AG20443 (cell line): ENCODE results near the gene GEMIN2.
"Not testable (repeated sequence)": the region's sequence is repeated elsewhere in the genome, so short reads cannot be mapped to it uniquely, and the experiment has no call there.

Experiments
- DNase-seq: peaks from one replicate; pipeline ENCODE4 v3.0.0; 2012; ENCODE audit warnings: low spot score, mixed read lengths

GEMIN2 gene

GRCh38 chr14:39113685-39114072, 444 bp upstream of the GEMIN2 start:
- no peak for DNase-seq

DNA sequence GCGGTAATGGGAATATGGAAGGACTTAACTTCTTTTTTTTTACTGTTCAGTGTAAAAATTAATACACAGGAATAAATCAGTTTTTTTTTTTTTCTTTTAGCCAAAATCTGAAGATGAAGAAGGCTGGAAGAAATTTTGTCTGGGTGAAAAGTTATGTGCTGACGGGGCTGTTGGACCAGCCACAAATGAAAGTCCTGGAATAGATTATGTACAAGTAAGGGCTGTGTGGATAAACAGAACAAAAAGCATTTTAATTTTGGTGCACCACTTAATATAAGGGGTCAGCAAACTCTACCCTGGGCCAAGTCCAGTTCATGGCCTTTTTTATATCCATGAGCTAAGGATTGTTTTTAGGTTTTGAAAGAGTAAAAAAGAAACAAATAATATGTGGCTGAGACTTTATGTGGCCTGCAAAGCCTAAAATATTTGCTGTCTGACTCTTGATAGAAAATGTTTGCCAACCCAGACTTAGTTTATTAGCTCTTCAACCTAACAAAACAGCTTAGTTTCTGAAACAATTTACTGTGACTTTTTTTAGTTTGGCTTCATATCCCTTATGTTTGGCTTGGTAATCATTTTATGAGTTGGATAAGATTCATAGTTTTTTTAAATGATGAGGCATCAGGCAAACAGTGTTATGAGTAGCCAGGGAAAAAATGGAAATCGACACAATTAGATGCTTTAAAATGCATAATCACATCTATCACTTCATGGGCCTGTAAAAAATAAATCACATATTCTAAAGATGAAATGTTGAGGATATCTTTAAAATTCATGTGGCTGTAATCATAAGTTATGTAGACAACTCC, 8.4 kb downstream of the GEMIN2 start:
- DNase-seq = no peak

GRCh38 chr14:39137835-39138234, 23.7 kb downstream of the GEMIN2 start:
- not testable (repeated sequence) for DNase-seq

DNA sequence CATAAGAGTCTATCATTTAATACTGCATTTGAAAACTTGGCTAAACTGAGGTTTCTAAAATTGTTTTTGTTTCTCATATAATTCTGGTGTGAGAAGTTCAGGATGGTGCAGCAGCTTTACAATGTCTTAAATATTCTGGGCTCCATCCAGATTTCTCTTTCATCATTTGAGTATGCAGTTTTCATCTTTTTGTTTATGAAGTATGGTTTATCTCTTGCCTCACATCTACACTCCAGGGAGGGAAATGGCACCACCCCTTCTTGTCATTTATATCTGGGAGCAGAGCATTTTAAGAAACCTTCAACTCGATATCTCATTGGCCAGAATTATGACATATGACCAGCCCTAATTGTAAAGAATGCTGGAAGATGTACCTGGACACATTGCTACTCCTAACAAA, 24.3 kb downstream of the GEMIN2 start:
- no peak for DNase-seq

- DNase-seq = no peak
Measured at GRCh38 chr14:39140170-39140569, 26.0 kb downstream of the GEMIN2 start.

GRCh38 chr14:39141623-39142022, 27.5 kb downstream of the GEMIN2 start:
- DNase-seq = not testable (repeated sequence)

GRCh38 chr14:39143226-39143625, 29.1 kb downstream of the GEMIN2 start:
- DNase-seq = not testable (repeated sequence)

DNA sequence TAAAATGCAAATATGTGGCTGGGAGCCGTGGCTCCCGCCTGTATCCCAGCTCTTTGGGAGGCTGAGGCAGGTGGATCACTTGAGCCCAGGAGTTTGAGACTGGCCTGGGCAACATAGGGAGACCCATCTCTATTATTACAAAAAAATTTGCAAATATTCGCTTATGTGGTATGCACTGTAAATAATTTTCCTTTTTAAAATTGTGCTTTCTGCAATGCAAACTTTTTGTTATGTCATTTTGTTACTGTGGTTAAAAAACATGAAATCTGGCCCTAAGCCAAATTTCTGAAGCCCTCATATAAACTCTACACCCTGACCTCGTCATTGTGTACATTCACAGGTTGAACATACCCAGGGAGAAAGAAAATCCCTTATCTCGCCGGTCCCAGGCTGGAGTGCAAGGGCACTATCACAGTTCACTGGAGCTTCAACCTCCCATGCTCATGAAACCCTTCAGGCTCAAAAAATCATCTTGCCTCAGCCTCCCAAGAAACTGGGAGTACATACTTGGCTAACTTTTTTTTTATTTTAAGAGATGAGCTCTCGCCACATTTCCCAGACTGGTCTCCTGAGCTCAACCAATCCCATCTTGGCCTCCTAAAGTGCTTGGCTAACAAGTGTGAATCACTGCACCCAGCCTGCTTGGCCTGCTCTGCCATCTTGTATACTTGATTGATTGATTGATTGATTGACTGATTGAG, 31.3 kb downstream of the GEMIN2 start:
- DNase-seq = no peak

DNA sequence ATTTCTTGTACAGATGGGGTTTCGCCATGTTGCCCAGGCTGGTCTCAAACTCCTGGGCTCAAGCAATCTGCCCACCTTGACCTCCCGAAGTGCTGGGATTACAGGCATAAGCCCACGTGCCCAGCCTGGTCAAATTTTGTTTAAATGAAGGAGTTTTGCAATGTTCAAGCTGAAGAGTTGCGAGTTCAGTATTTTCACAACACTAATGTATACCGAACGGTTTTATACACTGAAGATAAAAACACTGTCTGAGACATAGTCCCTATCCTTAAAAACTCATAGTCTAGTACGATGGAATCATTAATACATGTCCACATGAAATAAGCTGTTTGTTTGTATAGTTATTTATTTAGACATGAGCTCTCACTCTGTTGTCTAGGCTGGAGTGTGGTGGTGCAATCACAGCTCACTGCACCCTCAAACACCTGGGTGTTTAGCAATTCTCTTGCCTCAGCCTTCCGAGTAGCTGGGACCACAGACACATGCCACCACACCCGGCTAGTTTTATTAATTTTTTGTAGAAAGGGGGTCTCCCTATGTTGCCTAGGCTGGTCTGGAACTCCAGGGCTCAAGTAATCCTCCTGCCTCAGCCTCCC, 40.6 kb downstream of the GEMIN2 start:
- DNase-seq = no peak

- no peak for DNase-seq
Measured at GRCh38 chr14:39157491-39157890, 43.4 kb downstream of the GEMIN2 start.

DNA sequence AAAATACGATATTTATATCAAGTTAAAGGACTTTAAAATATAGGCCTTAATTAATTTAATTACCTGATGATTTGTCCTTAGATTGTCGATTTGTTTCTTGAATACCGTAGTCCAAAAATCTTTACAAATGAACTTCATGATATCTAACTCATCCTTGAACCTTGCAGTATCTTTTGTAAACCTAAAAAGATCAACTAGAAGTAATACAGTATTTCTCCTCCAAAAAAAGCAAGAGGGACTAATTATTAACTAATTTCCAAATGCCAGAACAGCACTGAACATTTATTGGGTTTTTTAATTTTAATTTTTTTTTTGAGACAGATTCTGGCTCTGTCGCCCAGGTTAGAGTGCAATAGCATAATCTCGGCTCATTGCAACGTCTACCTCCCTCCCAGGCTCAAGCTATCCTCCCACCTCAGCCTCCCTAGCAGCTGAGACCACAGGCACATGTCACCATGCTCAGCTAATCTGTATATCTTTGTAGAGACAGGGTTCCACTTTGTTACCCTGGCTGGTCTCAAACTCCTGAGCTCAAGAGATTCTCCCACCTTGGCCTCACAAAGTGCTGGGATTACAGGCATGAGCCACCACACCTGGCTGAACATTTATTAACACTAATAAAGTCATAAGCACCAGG, 44.2 kb downstream of the GEMIN2 start:
- no peak for DNase-seq

GRCh38 chr14:39160494-39160893, 46.4 kb downstream of the GEMIN2 start:
- DNase-seq = no peak

GRCh38 chr14:39167797-39168320, 53.7 kb downstream of the GEMIN2 start:
- DNase-seq = not testable (repeated sequence)

DNA sequence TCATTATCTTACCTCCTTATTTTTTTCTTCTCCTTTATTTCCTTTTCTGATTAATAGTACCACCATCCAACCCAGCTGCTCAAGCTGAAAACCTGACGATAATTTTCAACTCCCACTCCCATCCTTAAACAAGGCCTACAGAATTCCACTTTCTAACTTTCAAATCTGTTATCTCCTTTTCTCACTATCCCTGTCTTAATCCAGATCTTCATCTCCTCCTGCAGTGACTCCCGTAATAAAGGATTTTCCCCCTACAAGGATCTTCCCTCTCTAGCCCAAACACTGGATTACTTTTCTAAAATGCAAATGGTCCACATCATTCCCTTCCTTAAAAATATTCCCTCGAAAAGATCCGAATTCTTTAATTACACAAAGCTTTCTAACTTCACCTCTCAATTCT, 54.5 kb downstream of the GEMIN2 start:
- DNase-seq = no peak

DNA sequence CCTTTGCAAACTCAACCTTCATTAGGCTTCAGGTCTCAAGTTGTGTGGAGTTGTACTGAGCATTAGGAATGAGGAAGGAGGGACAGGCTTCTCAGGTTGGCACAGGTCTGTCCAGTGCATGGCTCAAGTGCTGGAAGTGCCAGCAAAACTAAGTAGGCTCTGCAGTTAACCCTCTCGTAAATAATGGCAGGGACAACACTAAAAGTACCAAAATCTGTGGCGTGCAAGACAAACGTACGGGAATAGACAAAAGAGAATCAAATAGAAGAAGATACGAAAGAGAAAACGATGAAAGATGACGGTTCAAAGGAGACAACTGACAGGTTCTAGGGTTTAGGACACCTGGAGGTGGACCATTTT, 55.4 kb downstream of the GEMIN2 start:
- peak; percentile 24 for DNase-seq

DNA sequence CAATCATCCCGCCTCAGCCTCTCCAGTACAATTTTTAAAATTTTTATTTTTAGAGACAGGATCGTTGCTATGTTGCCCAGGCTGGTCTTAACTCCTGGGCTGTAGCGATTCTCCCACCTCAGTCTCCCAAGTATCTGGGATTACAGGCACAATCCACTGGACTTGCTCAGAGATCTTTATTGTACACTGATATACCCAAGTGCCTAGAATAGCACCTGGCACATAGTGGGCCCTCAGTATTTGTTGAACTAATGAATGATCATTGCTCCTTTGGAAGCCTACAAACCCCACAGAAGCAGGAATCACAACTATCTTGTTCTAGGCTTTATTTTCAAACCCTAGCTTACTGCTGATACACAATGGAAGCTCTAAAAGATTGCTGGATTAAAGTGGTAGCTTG, 59.1 kb downstream of the GEMIN2 start:
- no peak for DNase-seq

DNA sequence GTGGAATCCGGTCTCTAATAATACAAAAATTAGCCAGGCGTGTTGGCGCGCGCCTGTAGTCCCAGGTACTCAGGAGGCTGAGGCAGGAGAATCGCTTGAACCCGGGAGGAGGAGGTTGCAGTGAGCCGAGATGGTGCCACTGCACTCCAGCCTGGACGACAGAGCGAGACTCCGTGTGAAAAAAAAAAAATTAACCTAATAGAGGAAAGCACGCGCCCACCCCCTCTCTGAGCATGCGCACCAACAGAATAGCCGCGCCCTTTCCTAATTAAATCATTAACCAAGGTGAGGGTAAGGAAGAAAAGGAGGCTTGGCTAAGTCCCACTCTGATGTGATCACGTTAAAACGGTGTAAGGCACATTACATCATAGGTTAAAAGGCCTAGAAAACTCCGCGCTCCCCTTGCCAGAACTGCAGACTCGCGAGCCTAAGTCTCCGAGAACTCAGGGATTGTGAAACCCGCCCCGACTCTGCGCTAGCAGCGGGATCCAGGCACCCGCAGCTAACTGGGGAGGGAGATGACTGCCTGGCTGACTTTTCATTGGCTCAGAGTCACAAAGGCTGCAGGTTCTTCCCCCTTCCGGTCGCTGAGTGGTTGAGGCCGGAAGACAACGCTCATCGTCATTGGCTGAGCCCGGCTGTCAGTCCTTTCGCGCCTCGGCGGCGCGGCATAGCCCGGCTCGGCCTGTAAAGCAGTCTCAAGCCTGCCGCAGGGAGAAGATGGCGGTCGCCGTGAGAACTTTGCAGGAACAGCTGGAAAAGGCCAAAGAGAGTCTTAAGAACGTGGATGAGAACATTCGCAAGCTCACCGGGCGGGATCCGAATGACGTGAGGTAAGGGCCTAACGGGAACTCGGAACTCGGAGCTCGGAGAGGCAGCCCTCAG, 60.7 kb downstream of the GEMIN2 start, which contains the start of gene PNN:
PNN (plus strand) TSS at position 695 of the 885 bp plus-strand sequence; CDS start at position 721, 26 bp downstream.
- DNase-seq = peak; percentile 97

DNA sequence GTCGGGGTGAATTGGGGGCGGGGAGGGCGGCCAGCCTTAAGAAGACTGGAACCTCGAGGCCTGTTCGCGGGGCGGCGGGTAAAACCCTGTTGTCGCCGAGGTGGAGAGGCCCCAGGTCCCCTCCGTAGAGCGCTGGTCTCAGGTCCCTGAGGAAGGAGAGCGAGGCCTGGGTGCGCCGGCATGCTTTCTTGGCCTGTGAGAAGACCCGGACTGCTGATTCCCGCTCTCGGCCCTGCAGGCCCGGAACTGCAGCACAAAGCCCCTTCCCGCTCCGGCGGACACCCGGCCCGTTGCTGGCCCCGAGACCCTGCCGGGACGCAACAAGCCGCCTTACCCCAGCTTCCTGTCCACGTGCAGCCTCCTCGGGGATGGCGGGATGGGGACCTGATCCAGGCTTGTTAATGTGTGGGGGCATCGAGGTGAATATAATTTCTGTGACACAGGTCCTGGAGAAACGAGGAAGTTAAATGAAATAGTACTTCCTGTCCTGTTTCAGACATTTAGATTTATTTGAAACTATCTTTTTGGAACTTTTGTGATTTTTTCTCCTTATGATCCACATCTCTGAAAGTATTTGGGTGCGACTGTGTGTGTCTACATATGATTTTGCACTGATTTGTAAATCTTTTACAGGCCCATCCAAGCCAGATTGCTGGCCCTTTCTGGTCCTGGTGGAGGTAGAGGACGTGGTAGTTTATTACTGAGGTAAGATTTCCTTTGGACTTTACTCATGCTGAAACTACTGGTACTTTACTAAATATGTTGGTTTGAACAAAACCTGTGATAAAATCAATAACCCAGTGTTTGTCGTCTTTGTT, 61.5 kb downstream of the GEMIN2 start:
- DNase-seq = peak; percentile 43

DNA sequence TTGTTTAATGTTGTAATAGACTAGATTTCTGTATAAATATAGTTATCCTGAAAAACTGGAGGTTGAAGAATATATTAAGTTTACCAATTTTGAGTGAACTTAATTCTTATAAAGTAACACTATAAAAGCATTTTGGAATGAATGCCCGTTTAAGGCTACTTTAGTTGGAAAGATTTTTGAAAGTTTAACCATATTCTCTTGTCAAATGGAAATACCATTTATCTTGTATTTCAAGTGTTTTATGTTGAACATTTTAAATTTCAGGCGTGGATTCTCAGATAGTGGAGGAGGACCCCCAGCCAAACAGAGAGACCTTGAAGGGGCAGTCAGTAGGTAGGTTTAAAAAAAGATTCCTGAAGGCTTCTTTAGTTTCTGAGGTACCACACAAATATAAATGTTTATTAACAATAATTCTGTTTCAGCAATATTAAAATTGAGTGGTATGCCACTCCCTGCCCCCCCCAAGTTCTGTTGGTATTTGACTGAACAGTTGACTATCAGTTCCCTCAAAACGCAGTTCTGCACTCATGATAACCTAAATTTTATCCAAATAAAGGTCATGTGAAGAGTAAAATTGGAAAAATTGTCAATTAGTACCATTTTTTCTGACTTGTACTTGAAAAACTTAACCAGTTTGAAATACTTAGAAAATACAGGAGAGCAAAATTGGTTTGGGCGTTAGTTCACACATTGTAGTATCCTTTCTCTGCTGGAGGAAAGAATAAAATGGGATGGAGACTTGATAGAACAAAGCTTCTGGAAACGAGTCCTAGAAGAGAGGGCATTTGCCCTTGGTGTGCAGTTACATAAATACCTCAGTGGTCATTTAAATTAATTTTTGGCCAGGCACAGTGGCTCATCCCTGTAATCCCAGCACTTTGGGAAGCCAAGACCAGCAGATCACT, 62.4 kb downstream of the GEMIN2 start:
- no peak for DNase-seq
